Central memory CD4-positive, alpha-beta T cell (primary cell): ENCODE measurements around the gene IFNA14.
"Not testable (repeated sequence)": the region's sequence is repeated elsewhere in the genome, so short reads cannot be mapped to it uniquely, and the experiment has no call there.

Experiments
- DNase-seq: peaks from one replicate; pipeline ENCODE4 v3.0.0; 2022

The IFNA14 gene

GRCh38 chr9:21213411-21214326 lies 26.1 kb downstream of the IFNA14 start:
- not testable (repeated sequence) for DNase-seq

GRCh38 chr9:21212160-21212559 lies 27.6 kb downstream of the IFNA14 start:
- DNase-seq = not testable (repeated sequence)

- DNase-seq = not testable (repeated sequence)
These were observed 29.0 kb downstream of the IFNA14 start for GRCh38 chr9:21210782-21211181.

- no peak for DNase-seq
These were observed 29.5 kb downstream of the IFNA14 start for GRCh38 chr9:21210311-21210710.

- not testable (repeated sequence) for DNase-seq
These were observed 32.8 kb downstream of the IFNA14 start, which contains the start of gene IFNA10 for GRCh38 chr9:21207043-21207442. Gene IFNA10 (minus strand): TSS chr9:21207143. CDS start chr9:21207097, 46 bp downstream.

- DNase-seq = no peak
These were observed 34.6 kb downstream of the IFNA14 start for GRCh38 chr9:21205204-21205603.

GRCh38 chr9:21202105-21202504 lies 37.7 kb downstream of the IFNA14 start, which contains the start of gene IFNA7:
Gene IFNA7 (minus strand): TSS chr9:21202205. CDS start chr9:21202165, 40 bp downstream.
- not testable (repeated sequence) for DNase-seq

- DNase-seq = peak; percentile 39
These were observed 44.7 kb downstream of the IFNA14 start for GRCh38 chr9:21194867-21195776.
